ENCODE results near the gene RBM26.

- TF ChIP-seq CTCF (IDR thresholded peaks at IDR 0.05) = no peak
- TF ChIP-seq POLR2A (IDR thresholded peaks at IDR 0.05) = no peak
Observed at GRCh38 chr13:79311386-79311785, 94.7 kb downstream of the RBM26 start.

Measured in Peyer's patch (tissue), 4 donors.